ENCODE results near the gene NEBL.

Gene NEBL

GRCh38 chr10:20885678-20886077, 11.4 kb downstream of the NEBL start (continued):
- peak; percentile 70 for TF ChIP-seq PRDM4 (tag by site-specific recombination; IDR thresholded peaks at IDR 0.05)
- no peak for TF ChIP-seq ZNF416 (tag by site-specific recombination; IDR thresholded peaks at IDR 0.05)
- peak; percentile 94 for TF ChIP-seq ZXDB (tag by site-specific recombination; IDR thresholded peaks at IDR 0.05)
- TF ChIP-seq ATF2 (tag by site-specific recombination; IDR thresholded peaks at IDR 0.05; ENCODE audit: low read depth) = peak; percentile 67
- peak; percentile 99 for TF ChIP-seq ZNF366 (tag by site-specific recombination; conservative IDR thresholded peaks at IDR 0.05)
- peak; percentile 97 for TF ChIP-seq ZNF629 (tag by site-specific recombination; IDR thresholded peaks at IDR 0.05)
- peak; percentile 61; the same call in 1 of the 2 replicates for TF ChIP-seq PRDM1 (tag by site-specific recombination; IDR thresholded peaks at IDR 0.05)
- TF ChIP-seq PATZ1 (tag by site-specific recombination; IDR thresholded peaks at IDR 0.05) = peak; percentile 60
- no peak for TF ChIP-seq ZNF157 (tag by site-specific recombination; IDR thresholded peaks at IDR 0.05)
- peak; percentile 59; the same call in 1 of the 2 replicates for TF ChIP-seq ZNF398 (tag by site-specific recombination; IDR thresholded peaks at IDR 0.05)
- 0 out of 2 replicates have a peak, but pooled peaks have one; percentile 12 for TF ChIP-seq SP2 (tag by site-specific recombination; IDR thresholded peaks at IDR 0.05)
- TF ChIP-seq ZNF354C (tag by site-specific recombination; IDR thresholded peaks at IDR 0.05; ENCODE audit: borderline replicate concordance, low read depth) = no peak
- TF ChIP-seq INSM2 (tag by site-specific recombination; IDR thresholded peaks at IDR 0.05) = peak; percentile 90
- peak; percentile 92; the same call in 1 of the 2 replicates for TF ChIP-seq KLF8 (tag by site-specific recombination; IDR thresholded peaks at IDR 0.05)
- peak; percentile 46; the same call in 1 of the 2 replicates for TF ChIP-seq ZNF449 (tag by site-specific recombination; IDR thresholded peaks at IDR 0.05)
- peak; percentile 77; the same call in 1 of the 2 replicates for TF ChIP-seq ZFP69B (tag by site-specific recombination; IDR thresholded peaks at IDR 0.05)
- TF ChIP-seq FEZF1 (tag by site-specific recombination; IDR thresholded peaks at IDR 0.05) = peak; percentile 91
- TF ChIP-seq YY2 (tag by site-specific recombination; IDR thresholded peaks at IDR 0.05) = peak; percentile 64
- peak; percentile 38; the same call in 1 of the 2 replicates for TF ChIP-seq ZNF518A (tag by site-specific recombination; conservative IDR thresholded peaks at IDR 0.05; ENCODE audit: low read depth)
- peak; percentile 84 for TF ChIP-seq BCL6B (tag by site-specific recombination; IDR thresholded peaks at IDR 0.05)
- peak; percentile 59 for TF ChIP-seq WT1 (tag by site-specific recombination; IDR thresholded peaks at IDR 0.05)
- TF ChIP-seq KLF16 (tag by site-specific recombination; IDR thresholded peaks at IDR 0.05) = peak; percentile 53

Measured in HEK293 (cell line).